Measurements from ENCODE around the gene RSPH9.

- TF ChIP-seq CTCF (IDR thresholded peaks at IDR 0.05; ENCODE audit: extremely low read depth in 1 of 2, insufficient read depth in 1 of 2, low read depth in 1 of 2, low read length in 2 of 2) (no peak), POLR2A (IDR thresholded peaks at IDR 0.05; ENCODE audit: low read depth, low read length) (no peak), POLR2AphosphoS5 (IDR thresholded peaks at IDR 0.05; ENCODE audit: insufficient read depth, low read depth, low read length) (peak; percentile 41), JUN (IDR thresholded peaks at IDR 0.05; ENCODE audit: borderline replicate concordance, insufficient read depth, insufficient read length, low read depth) (no peak), EZH2 (IDR thresholded peaks at IDR 0.05; ENCODE audit: borderline replicate concordance, low read depth, low read length, severe bottlenecking) (no peak)
Measured at GRCh38 chr6:43629104-43629504, 15.7 kb upstream of the RSPH9 start, which contains the start of gene GTPBP2.

Measured in endothelial cell of umbilical vein (primary cell).